ENCODE measurements around the gene SV2B.
"Not testable (repeated sequence)": the region's sequence is repeated elsewhere in the genome, so short reads cannot be mapped to it uniquely, and the experiment has no call there.

The SV2B gene

GRCh38 chr15:91099995-91100813, at the start of gene SV2B:
SV2B (plus strand) TSS chr15:91100257; CDS start chr15:91226264, 126,007 bp downstream.
- DNase-seq (ENCODE audit: low spot score), result peak; percentile 7

GRCh38 chr15:91051248-91051647, 48.8 kb upstream of the SV2B start:
- no peak for DNase-seq (ENCODE audit: low spot score)

GRCh38 chr15:91054816-91055215, 45.2 kb upstream of the SV2B start:
- DNase-seq (ENCODE audit: low spot score), result no peak

DNA sequence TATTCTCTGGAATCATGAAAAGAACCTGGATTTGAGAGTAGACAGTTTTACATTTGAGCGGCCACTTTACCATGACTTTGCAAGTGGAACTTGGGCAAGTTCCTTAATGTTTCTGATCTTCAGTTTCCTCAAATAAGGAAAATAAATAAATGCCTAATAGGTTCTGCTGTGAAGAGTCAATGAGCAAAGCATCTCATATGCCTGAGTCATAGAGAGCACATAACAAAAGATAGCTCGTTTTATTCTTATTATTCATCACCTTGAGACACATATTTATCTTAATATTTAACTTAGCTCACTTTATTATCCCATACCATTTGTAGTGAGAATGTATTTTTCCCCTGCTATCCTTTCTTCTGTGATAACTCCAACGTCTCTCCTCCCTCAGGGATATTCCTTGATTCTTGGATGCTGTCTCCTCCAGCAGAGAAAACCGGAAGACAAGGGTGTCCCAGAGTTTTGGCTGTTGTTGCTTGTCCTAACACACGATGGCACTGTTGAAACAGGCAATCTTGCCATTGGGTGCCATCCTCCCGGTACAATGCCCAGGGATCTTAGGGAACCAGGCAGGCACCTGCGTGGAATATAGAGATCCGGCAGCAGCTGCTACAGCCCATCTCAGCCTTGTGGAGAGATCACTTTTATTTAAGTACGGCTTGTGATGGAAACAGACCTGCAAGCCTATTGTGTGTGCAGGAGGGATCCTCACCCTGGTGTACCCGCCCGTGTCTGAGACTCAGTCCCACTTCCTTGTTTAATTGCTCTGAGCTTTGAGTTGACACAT, 44.3 kb upstream of the SV2B start:
- DNase-seq (ENCODE audit: low spot score), result peak; percentile 32

- no peak for DNase-seq (ENCODE audit: low spot score)
These were observed 38.8 kb upstream of the SV2B start for GRCh38 chr15:91061230-91061629.

DNA sequence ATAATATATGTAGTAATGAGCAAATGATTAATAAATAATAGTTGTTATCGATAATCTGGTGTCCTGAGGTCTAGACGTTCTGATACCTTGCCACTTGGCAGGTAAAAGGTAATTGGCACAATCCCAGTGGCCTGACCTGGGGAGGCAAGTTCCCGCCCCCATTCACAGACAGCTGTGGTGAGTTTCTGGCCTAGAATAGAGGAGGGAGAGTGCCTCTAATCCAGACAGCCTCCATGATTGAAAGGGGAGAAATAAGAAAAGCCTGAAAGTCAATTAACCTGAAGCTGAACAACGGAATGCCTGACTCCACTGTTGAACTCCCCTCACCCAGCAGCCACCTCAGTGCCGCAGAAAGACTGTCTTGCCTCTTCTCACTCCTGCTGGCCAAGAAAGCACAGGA, 38.1 kb upstream of the SV2B start:
- DNase-seq (ENCODE audit: low spot score), result no peak

- no peak for DNase-seq (ENCODE audit: low spot score)
These were observed 34.6 kb upstream of the SV2B start for GRCh38 chr15:91065505-91065904.

DNA sequence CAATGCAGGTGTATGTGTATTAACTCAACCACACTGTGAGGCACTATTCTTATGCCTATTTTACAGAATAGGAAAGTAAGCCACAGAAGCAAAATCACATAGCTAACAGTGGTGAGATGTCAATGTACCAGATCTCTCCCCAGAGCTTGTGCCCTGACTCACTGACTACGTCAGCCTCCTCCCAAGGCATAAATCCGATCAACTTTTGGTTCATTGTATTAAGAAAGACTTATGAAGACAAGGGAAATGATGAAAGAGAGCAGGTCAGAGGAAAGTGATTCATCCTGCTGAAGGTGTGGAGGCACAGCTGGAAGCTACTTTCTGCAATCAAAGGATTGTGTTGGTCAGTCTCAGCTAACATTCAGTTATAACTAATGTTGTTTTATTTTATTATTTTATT, 33.0 kb upstream of the SV2B start:
- DNase-seq (ENCODE audit: low spot score), result no peak

- no peak for DNase-seq (ENCODE audit: low spot score)
These were observed 31.6 kb upstream of the SV2B start for GRCh38 chr15:91068436-91068835.

GRCh38 chr15:91068966-91069365, 31.1 kb upstream of the SV2B start:
- no peak for DNase-seq (ENCODE audit: low spot score)

GRCh38 chr15:91070872-91071271, 29.2 kb upstream of the SV2B start:
- no peak for DNase-seq (ENCODE audit: low spot score)

GRCh38 chr15:91072161-91072560, 27.9 kb upstream of the SV2B start:
- no peak for DNase-seq (ENCODE audit: low spot score)

GRCh38 chr15:91073077-91073476, 27.0 kb upstream of the SV2B start:
- DNase-seq (ENCODE audit: low spot score), result no peak

- DNase-seq (ENCODE audit: low spot score), result no peak
These were observed 26.3 kb upstream of the SV2B start for GRCh38 chr15:91073768-91074167.

GRCh38 chr15:91075739-91076138, 24.3 kb upstream of the SV2B start:
- no peak for DNase-seq (ENCODE audit: low spot score)

DNA sequence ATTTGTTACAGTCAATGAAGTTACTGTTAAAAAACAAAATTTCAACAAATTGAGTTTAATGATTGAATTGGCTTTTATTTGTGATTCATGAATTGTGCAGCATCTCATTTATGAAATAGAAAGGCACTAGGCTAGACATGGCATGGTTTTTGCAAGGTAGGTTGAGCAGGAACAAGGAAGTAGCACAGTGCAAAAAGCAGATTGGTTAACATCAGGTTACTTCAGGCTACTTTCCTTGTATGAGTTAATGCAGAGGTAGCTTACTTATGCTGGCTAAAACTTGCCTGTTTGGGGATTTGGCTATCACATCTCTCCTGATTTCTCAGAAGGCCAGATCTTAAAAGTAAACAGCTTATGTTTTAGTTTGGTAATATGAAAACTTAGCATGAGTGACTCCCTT, 23.0 kb upstream of the SV2B start:
- no peak for DNase-seq (ENCODE audit: low spot score)

- DNase-seq (ENCODE audit: low spot score), result not testable (repeated sequence)
These were observed 6.2 kb upstream of the SV2B start for GRCh38 chr15:91093866-91094265.

- DNase-seq (ENCODE audit: low spot score), result no peak
These were observed 1.6 kb upstream of the SV2B start for GRCh38 chr15:91098451-91098850.

DNA sequence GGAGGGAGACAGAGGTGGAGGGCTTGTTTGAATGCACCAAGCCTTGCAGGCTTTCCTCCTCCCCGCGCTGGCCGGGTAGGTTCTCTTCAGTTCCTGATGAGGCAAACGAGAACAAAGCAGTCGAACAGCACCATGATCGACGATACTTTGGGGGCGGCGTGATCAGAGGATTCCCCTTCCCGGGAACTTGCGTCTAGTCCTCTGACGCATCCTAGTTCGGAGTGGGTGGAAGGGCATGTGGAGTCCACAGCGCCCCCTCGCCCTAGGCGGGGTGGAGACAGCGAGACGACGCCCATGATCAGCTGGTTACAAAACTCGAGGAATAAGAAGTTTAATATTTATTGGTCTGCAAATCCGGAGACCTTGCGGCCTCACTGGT, 452 bp upstream of the SV2B start:
- DNase-seq (ENCODE audit: low spot score), result no peak

DNA sequence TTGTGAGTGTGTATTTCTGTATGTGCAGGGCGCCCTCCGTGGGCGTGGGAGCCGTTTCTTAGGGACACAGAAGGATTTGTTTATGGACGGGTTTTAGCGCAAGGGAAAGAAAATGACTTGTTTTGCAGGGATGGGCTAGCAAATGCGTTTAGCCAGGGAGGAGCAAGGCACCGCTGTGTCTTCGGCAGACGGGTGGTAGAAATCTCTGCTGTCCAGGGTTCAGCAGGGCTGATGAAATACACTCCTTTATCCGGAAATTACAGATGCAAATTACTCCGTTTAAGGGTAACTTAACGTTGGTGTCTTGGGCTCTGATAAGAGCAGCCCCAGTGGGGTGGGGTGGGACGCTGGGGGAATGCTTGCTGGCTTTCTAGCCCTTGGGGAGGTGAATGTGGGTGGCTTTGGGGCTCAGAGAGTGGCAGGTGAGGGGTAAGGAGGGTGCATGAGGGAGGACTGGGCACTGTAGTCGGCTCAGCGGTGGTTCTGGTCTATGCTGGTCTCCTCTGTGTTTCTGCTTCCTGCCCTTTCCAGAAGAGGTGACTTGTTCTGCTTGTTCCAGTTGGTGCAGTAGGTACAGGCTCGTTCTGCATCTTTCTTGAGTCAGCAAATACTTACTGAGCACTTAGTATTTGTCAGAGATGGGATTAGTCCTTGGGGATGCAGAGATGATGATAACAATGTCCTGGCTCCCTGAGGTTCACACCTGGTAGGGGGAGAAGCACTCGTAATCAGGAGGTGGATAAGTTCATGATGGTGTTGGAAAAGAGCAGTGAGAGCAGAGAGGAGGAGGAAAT, 954 bp downstream of the SV2B start:
- DNase-seq (ENCODE audit: low spot score), result no peak

DNA sequence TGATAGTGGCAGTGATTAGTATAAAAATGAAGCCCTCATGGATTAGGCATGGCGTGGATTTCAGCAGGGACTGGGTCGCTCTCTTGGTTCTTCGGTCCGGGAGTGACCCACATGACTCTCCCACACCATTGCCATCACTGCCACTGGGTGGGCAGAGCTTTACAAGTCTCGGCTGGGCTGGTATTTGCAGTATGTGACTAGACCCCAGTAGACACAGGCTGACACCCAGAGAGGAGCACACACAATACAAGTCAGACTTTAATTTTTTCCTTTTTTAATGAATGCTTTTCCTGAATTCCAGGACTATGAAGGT, 1.5 kb downstream of the SV2B start:
- DNase-seq (ENCODE audit: low spot score), result no peak

DNA sequence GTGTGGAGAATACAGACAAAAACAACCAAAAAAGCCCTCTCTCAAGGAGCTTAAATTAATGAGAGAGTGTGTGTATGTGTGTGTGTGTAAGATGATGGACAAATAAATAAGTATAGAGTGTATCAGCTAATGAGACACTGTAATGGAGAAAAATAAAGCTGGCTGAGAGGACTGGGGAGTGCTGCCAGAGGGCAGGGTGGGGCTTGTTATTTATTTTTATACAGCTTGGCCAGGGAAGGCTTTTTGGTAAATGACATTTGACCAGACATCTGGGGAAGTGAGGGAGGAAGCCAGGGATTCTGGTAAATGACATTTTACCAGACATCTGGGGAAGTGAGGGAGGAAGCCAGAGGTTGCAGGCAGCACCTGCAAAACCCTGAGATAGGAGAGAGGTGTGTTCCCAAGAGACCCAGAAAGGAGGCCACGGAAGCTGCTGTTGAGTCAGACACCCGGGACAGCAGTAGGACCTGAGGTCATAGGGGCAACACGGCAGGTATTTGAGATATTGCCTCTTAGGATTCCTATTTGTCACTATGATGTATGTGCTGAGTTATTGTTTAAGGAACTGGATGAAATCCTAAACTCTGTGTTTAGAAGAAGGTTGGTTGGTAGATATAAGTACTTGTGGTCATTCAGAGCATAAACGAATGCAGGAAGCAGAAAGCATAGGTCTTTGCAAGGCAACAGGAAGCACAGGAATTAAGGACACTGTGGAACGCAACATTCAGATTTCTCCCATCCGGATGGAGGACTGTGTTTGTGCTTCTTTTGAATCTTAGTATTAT, 2.7 kb downstream of the SV2B start:
- no peak for DNase-seq (ENCODE audit: low spot score)

All from CD4-positive, alpha-beta T cell treated with Interleukin-15 for 4 hours (primary cell).